ENCODE data around the gene MFSD12. TPM values are rescaled to one million over a fixed set of nuclear protein-coding genes. Genes with fewer than 3 reads are reported as not detected.

Gene MFSD12
- total RNA-seq, 1 experiment from 2014 or later = 121 TPM

DNA sequence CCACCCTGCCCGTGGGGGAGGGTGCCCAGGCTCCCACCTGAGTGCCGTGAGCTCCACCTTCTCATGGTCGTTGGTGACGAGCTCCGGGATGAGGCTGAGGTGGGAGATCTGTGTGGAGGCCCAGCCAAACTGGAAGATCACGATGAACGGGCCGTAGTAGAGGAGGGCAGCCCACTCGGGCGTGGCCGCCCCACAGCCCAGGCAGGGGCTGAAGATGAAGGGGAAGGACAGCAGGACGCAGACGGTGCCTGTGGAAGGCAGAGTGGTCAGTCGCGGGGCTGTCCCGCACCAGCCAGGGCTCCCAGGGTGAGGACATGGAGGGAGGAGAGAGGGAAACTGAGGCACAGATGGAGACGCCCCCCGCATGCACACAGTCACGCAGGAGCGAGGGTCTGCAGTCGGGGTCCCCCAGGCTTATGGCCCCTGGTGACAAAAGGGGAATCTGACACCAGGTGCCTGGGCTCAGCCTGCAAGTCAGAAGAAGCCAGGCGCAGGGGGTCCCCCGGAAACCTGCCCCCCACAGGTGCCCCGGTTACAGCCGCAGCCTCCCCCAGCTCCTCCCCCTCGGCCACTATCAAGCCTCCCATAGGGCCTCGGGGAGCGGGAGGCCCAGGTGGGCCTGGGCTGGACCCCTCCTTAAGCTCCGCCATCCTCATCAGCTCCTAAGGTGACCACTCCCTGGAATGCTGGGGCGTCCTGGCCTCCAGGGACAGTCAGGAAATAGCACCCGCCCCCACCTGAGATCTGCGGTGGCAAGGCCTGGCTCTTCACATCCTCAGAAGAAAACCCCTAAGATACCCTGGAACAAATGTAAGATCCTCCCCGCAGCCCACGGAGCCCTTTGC is 6.2 kb downstream of the MFSD12 start:
- Histone ChIP-seq H3K27ac (ENCODE audit: low read length) (no peak overlapping the region), H3K36me3 (ENCODE audit: low read depth, low read length) (no peaks in the 10 kb centered on the region), H3K9ac (ENCODE audit: low read length) (no peak overlapping the region), H4K20me1 (ENCODE audit: low read length) (peaks cover 12% of the 10 kb centered on the region), H3K79me2 (ENCODE audit: low read length) (peaks cover 31% of the 10 kb centered on the region), H2AFZ (ENCODE audit: low read length) (no peak overlapping the region), H3K9me3 (ENCODE audit: low read length) (no peaks in the 10 kb centered on the region), H3F3A (ENCODE audit: low read length, unreplicated experiment) (no peaks in the 10 kb centered on the region), H3K4me2 (ENCODE audit: low read length) (no peak overlapping the region), H3K4me1 (ENCODE audit: insufficient read depth, low read length) (peaks cover 12% of the 10 kb centered on the region; the same call in 1 of the 2 replicates), H3K4me3 (ENCODE audit: low read length) (no peak overlapping the region), H3K9me2 (replicated peaks; ENCODE audit: low read length) (no peaks in the 10 kb centered on the region), H3K27me3 (ENCODE audit: low read length) (no peaks in the 10 kb centered on the region)
- DNase-seq (no peak), ATAC-seq (no peak)
- POLR2A ChIA-PET (ENCODE audit: unreplicated experiment) = no interaction called here
- BruUV-seq (replicated peaks) = no TSS peak
- CTCF ChIA-PET = no interaction called here
- intact Hi-C loops (cut with micrococcal nuclease) = no loop called here
- TF ChIP-seq, protein P1, sequence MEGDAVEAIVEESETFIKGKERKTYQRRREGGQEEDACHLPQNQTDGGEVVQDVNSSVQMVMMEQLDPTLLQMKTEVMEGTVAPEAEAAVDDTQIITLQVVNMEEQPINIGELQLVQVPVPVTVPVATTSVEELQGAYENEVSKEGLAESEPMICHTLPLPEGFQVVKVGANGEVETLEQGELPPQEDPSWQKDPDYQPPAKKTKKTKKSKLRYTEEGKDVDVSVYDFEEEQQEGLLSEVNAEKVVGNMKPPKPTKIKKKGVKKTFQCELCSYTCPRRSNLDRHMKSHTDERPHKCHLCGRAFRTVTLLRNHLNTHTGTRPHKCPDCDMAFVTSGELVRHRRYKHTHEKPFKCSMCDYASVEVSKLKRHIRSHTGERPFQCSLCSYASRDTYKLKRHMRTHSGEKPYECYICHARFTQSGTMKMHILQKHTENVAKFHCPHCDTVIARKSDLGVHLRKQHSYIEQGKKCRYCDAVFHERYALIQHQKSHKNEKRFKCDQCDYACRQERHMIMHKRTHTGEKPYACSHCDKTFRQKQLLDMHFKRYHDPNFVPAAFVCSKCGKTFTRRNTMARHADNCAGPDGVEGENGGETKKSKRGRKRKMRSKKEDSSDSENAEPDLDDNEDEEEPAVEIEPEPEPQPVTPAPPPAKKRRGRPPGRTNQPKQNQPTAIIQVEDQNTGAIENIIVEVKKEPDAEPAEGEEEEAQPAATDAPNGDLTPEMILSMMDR (conservative IDR thresholded peaks at IDR 0.05; ENCODE audit: low read depth, low read length) = no peak
- TF ChIP-seq EZH2phosphoT487 (IDR thresholded peaks at IDR 0.05; ENCODE audit: borderline replicate concordance, low read length) = no peak

DNA sequence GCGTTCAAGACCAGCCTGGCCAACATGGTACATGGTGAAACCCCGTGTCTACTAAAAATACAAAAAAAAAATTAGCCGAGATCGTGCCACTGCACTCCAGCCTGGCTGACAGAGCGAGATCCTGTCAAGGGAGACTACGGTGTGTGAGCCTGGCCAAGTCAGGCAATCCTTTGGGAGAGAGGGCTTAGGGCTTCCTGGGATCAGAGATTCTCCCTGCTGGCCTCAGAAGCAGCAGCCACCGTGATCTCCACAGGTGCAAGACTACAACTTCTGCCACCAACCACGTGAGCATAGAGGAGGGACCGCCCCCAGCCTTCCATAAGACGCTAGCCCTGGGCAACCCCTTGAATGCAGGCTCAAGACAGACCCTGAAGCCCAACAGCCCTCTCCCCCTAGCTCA is 7.6 kb downstream of the MFSD12 start:
- ATAC-seq (no peak), DNase-seq (no peak)
- BruUV-seq (replicated peaks) = no TSS peak
- Histone ChIP-seq H3K4me2 (ENCODE audit: low read length) (no peak overlapping the region), H3K9ac (ENCODE audit: low read length) (no peak overlapping the region), H3F3A (ENCODE audit: low read length, unreplicated experiment) (no peaks in the 10 kb centered on the region), H3K27me3 (ENCODE audit: low read length) (no peaks in the 10 kb centered on the region), H3K79me2 (ENCODE audit: low read length) (peaks cover 18% of the 10 kb centered on the region), H3K27ac (ENCODE audit: low read length) (no peak overlapping the region), H3K36me3 (ENCODE audit: low read depth, low read length) (0 out of 2 replicates have a peak, but pooled peaks cover 6% of the 10 kb centered on the region), H2AFZ (ENCODE audit: low read length) (no peak overlapping the region), H3K9me3 (ENCODE audit: low read length) (no peaks in the 10 kb centered on the region), H3K4me1 (ENCODE audit: insufficient read depth, low read length) (peaks cover 5% of the 10 kb centered on the region; the same call in 1 of the 2 replicates), H3K4me3 (ENCODE audit: low read length) (no peak overlapping the region), H3K9me2 (replicated peaks; ENCODE audit: low read length) (no peaks in the 10 kb centered on the region), H4K20me1 (ENCODE audit: low read length) (0 out of 2 replicates have a peak, but pooled peaks cover 3% of the 10 kb centered on the region)
- ChIA-PET CTCF (no interaction called here), POLR2A (ENCODE audit: unreplicated experiment) (no interaction called here)
- intact Hi-C loops (cut with micrococcal nuclease) = no loop called here
- TF ChIP-seq, protein P1 (conservative IDR thresholded peaks at IDR 0.05; ENCODE audit: low read depth, low read length) = no peak
- TF ChIP-seq EZH2 (IDR thresholded peaks at IDR 0.05; ENCODE audit: low read length, unreplicated experiment) = no peak
- no peak for TF ChIP-seq EZH2phosphoT487 (IDR thresholded peaks at IDR 0.05; ENCODE audit: borderline replicate concordance, low read length)

DNA sequence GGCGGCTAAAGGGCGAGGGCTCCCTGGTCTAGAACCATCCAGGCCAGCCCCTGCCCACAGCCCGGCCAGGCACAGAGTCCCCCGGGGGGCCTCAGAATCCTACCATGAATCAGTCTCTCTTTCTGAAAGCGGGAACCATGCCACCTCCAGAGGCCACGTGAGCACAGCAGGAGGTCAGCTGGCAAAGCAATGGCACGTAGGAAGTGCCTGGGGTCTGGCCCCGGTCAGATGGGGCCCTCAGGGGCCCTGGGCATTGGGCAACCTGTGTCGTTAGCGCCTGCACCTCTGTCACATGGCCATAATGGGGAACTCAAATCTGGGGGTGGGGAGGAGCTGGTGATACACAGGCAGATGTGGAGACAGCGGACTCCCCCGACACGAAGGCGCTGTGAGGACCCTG is 8.8 kb downstream of the MFSD12 start:
- CTCF ChIA-PET = no interaction called here
- no peaks in the 10 kb centered on the region for H3K9me2 ChIP-seq (replicated peaks; ENCODE audit: low read length)

More for the DNA sequence above, 8.8 kb downstream of the MFSD12 start:
- no peak overlapping the region for H3K27ac ChIP-seq (ENCODE audit: low read length)
- no peaks in the 10 kb centered on the region for H3K27me3 ChIP-seq (ENCODE audit: low read length)
- H3K9ac ChIP-seq (ENCODE audit: low read length) = no peak overlapping the region
- POLR2A ChIA-PET (ENCODE audit: unreplicated experiment) = no interaction called here
- DNase-seq (no peak), ATAC-seq (no peak)
- no peaks in the 10 kb centered on the region for H3F3A ChIP-seq (ENCODE audit: low read length, unreplicated experiment)
- no peak overlapping the region for H2AFZ ChIP-seq (ENCODE audit: low read length)
- H3K9me3 ChIP-seq (ENCODE audit: low read length) = no peaks in the 10 kb centered on the region
- H3K79me2 ChIP-seq (ENCODE audit: low read length) = peaks cover 10% of the 10 kb centered on the region; the same call in 1 of the 2 replicates
- H3K36me3 ChIP-seq (ENCODE audit: low read depth, low read length) = 0 out of 2 replicates have a peak, but pooled peaks cover 6% of the 10 kb centered on the region
- no peak overlapping the region for H3K4me2 ChIP-seq (ENCODE audit: low read length)
- no peaks in the 10 kb centered on the region for H4K20me1 ChIP-seq (ENCODE audit: low read length)
- intact Hi-C loops (cut with micrococcal nuclease) = no loop called here
- TF ChIP-seq, protein P1 (conservative IDR thresholded peaks at IDR 0.05; ENCODE audit: low read depth, low read length) = no peak
- no peak for TF ChIP-seq EZH2phosphoT487 (IDR thresholded peaks at IDR 0.05; ENCODE audit: borderline replicate concordance, low read length)
- TF ChIP-seq EZH2 (IDR thresholded peaks at IDR 0.05; ENCODE audit: low read length, unreplicated experiment) = no peak
- H3K4me1 ChIP-seq (ENCODE audit: insufficient read depth, low read length) = peaks cover 5% of the 10 kb centered on the region; the same call in 1 of the 2 replicates
- BruUV-seq (replicated peaks) = no TSS peak
- no peak overlapping the region for H3K4me3 ChIP-seq (ENCODE audit: low read length)

All from PC-3 (cell line).